Esophagus (tissue), 2 donors: Measurements from ENCODE around the gene MED12L. TPM values are rescaled to one million over a fixed set of nuclear protein-coding genes. Genes with fewer than 3 reads are reported as not detected.
"Not testable (repeated sequence)": the region's sequence is repeated elsewhere in the genome, so short reads cannot be mapped to it uniquely, and the experiment has no call there.

ENCODE experiments used
- H3K27ac ChIP-seq, 2 donors: one replicate each; pipeline ENCODE4 v1.5.1; 2013; ENCODE audit warnings: low read depth in 2 of 2, mild to moderate bottlenecking in 2 of 2, inconsistent platforms in 1 of 2, low read length in 1 of 2, moderate library complexity in 1 of 2
- H3K27me3 ChIP-seq, 2 donors: one replicate each; pipeline ENCODE4 v1.6.1; 2013; ENCODE audit warnings: low read length in 2 of 2, control low read depth in 1 of 2, mild to moderate bottlenecking in 1 of 2; ENCODE audit not compliant: insufficient read depth in 2 of 2, control insufficient read depth in 1 of 2
- H3K36me3 ChIP-seq, 2 donors: one replicate each; pipeline ENCODE4 v1.6.1; 2013; ENCODE audit warnings: low read length in 1 of 2; ENCODE audit not compliant: control insufficient read depth in 2 of 2, insufficient read depth in 2 of 2
- H3K4me1 ChIP-seq, 2 donors: one replicate each; pipeline ENCODE4 v1.6.1; 2013; ENCODE audit warnings: low read length in 1 of 2; ENCODE audit not compliant: control insufficient read depth in 2 of 2, insufficient read depth in 2 of 2
- H3K4me3 ChIP-seq, 2 donors: one replicate each; pipeline ENCODE4 v1.5.1; 2013; ENCODE audit warnings: low read length in 2 of 2, mild to moderate bottlenecking in 2 of 2, low read depth in 1 of 2, moderate library complexity in 1 of 2
- H3K9me3 ChIP-seq, 2 donors: one replicate each; pipeline ENCODE4 v1.6.1; 2013; ENCODE audit warnings: mild to moderate bottlenecking in 2 of 2, low read depth in 1 of 2, low read length in 1 of 2, moderate library complexity in 1 of 2; ENCODE audit not compliant: control insufficient read depth in 2 of 2, insufficient read depth in 1 of 2
- WGBS, 2 donors: extraction: QIAGEN DNeasy Blood & Tissue Kit; methylation state at CpG; one replicate each; pipeline ENCODE4 v1.1.7; 2013; 5-methylcytosine and 5-hydroxymethylcytosine counted together
- polyA plus RNA-seq, 2 donors: library from polyadenylated mRNA; stranded (reverse); fragments of 200-250 nt; gene quantifications; one replicate each; pipeline ENCODE4 v1.2.3, GENCODE V29; 2013
- donor health status: healthy with polysubstance abuse.
- donor health status: Bipolar disorder and iron deficiency.

The MED12L gene
- polyA plus RNA-seq, 2 donors = 0.05 to 0.08 TPM

DNA sequence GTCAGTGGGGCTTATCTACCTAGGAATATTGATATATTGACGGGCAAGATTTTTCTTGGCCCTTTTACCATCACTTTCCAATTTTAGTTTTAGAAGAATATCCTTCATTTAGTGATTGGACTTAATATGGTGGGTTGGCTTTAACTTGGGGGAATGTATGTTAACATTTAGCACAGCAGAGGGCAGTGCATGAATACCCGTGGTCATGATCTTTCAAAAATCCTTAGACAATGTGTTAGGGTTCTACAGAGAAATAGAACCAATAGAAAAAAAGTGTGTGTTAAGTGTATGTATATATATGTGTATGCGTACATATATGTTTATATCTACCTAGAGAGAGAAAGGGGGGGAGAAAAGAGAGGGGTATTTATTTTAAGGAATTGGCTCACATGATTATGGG, 80.7 kb downstream of the MED12L start:
- Histone ChIP-seq H3K27ac (no peak overlapping the region), H3K4me3 (no peak overlapping the region), H3K36me3 (no peaks in the 10 kb centered on the region), H3K9me3 (no peaks in the 10 kb centered on the region), H3K27me3 (no peaks in the 10 kb centered on the region), H3K4me1 (no peaks in the 10 kb centered on the region)
- WGBS, 2 donors = 83 to 86% methylated on average over 3 of the region's 3 CpGs

DNA sequence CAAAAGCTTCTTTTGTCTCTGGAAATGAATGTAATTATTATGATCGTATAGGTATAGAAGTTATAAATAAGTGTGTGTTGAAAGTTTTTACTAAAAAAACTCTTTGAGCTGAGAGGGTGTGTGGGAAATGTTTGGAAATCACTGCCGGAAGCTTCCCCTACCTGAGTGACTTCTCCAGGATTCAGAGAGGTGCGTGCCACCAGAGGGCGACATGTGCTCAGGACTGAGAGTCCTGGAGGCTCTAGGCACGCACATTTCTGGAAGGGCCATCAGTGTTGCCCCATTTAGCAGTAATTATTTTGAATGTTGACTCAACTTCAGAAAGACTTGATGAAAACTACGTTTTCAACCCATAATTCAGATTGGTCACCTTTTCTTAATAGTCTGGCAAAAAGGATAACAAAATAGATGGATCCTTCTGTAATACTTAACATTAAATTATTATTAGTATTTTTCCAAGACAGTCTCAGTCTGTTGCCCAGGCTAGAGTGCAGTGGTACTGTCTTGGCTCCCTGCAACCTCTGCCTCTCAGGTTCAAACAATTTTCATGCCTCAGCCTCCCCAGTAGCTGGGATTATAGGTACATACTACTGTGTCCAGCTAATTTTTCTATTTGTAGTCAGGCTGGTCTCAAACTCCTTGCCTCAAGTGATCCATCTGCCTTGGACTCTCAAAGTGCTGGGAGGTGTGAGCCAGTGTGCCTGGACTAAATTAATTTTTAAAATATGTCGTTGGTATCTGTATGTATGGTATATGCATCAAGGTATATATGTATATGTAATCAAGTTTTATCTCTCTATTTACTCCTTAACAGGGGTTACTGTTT, 83.0 kb downstream of the MED12L start:
- no peak overlapping the region for H3K4me3 ChIP-seq
- H3K9me3 ChIP-seq = no peaks in the 10 kb centered on the region
- H3K27me3 ChIP-seq = no peaks in the 10 kb centered on the region
- no peaks in the 10 kb centered on the region for H3K36me3 ChIP-seq
- H3K4me1 ChIP-seq = no peaks in the 10 kb centered on the region
- 21 to 25% methylated on average over 7 of the region's 7 CpGs for WGBS, 2 donors
- no peak overlapping the region for H3K27ac ChIP-seq

DNA sequence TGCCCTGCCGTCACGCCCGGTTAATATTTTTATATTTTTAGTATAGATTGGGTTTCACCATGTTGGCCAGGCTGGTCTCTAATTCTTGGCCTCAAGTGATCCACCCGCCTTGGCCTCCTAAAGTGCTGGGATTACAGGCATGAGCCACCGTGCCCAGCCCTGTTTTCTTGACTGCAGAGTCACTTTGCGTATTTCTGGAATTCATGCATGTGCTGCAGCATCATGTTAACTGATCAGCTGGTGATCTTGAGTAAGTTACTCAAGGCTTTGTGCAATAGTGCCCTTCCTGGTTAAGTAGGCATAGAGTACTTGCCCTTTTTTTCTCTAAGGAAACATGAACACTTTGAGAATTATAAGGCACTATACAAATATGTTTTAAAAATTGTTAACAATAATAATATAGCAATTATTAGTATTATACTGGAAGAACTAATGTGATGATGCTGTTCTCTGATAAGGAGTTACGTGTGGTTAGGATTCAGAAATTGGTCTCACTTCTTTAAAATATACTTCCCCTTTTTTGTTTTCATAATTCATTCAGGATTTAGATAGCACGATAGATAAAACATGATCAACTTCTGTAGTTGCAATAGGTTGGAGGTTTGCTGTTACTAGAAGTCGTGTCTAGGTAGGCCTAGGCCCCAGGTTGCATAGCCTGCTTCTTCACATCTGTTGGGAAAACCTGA, 83.9 kb downstream of the MED12L start:
- no peak overlapping the region for H3K27ac ChIP-seq
- H3K4me1 ChIP-seq = no peaks in the 10 kb centered on the region
- H3K9me3 ChIP-seq = no peaks in the 10 kb centered on the region
- no peaks in the 10 kb centered on the region for H3K27me3 ChIP-seq
- 83 to 86% methylated on average over 9 of the region's 9 CpGs for WGBS, 2 donors
- no peak overlapping the region for H3K4me3 ChIP-seq
- H3K36me3 ChIP-seq = no peaks in the 10 kb centered on the region

DNA sequence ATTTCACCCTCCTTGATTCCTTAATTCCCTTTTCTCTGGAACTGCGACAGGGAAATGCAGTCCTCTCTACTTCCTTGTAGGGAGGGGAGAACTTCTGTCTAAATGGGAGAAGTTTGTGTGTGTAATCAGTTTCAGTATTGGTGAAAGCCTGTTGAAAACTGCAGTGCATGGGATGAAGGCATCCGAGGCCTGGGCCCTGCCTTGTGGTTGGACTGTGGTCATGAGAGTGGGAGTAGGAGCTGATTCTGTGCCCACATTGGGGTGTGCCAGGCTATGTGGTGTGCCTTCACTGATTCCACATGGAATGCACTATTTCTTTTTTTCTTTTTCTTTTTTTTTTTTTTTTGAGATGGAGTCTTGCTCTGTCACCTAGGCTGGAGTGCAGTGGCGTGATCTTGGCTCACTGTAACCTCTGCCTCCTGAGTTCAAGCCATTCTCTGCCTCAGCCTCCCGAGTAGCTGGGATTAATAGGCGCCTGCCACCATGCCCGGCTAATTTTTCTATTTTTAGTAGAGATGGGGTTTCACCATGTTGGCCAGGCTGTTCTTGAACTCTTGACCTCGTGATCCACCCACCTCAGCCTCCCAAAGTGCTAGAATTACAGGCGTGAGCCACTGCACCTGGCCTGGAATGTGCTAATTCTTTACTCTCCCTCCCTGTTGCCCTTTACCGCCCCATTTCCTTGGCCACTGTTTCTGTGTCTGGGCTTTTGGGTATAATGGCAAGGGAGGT, 84.7 kb downstream of the MED12L start:
- H3K36me3 ChIP-seq, H3K9me3 ChIP-seq, H3K4me3 ChIP-seq, H3K27ac ChIP-seq, H3K27me3 ChIP-seq, H3K4me1 ChIP-seq: not testable (repeated sequence)
- WGBS, 2 donors = 75 to 77% methylated on average over 9 of the region's 9 CpGs

DNA sequence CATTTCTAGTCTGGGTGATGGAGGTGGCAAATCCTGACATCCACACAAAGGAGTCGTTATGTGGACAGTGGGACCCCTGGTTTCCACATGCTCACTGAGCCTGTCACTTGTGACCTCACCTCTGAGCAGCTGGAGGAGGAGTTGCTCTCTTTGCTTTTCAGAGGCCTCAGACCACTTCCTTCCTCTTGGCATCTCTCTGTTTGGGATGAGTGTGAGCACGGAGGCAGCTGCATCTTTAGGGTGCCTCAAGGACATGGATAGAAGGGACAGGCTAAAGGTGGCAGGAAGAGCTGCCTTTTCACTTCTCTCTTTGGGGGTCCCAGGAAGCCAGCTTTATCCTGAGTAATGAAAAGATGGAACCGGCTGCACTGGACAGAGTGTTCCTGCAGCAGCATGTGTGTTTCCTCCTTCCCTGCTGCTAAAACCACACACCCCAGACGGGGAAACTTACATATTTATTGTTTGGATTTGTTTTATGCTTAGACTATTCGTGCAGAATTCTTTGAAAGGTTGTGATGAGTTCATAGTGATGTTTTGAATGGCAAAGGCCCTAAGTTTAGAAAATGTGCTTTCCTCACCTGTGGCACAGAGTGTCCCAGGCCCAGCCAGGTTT, 85.8 kb downstream of the MED12L start:
- Histone ChIP-seq H3K4me1 (no peaks in the 10 kb centered on the region), H3K27ac (no peak overlapping the region)
- 55 to 58% methylated on average over 5 of the region's 5 CpGs for WGBS, 2 donors

DNA sequence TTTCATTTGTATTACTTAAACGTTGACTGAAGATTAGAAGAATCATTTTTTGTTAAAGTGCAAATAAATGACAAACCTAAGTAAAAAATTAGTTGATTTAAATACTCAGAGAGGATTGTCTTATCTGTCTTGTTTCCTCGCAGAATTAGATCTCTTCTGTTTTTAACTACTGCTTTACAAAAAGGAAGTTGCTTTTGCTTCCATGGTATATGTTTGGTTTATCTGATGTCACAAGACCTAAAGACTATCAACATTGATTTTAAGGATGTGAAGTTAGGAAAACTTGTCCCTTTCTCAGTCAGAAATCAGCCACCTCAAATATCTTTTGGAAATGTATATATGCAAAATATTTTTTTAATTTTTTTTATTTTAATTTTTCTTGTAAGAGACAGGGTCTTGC, 88.9 kb downstream of the MED12L start:
- no peaks in the 10 kb centered on the region for H3K27me3 ChIP-seq
- H3K4me3 ChIP-seq = no peak overlapping the region
- H3K9me3 ChIP-seq = no peaks in the 10 kb centered on the region
- H3K27ac ChIP-seq = no peak overlapping the region
- 58 to 62% methylated on average over 2 of the region's 2 CpGs for WGBS, 2 donors
- H3K4me1 ChIP-seq = no peaks in the 10 kb centered on the region
- H3K36me3 ChIP-seq = no peaks in the 10 kb centered on the region

More for the DNA sequence above, 85.8 kb downstream of the MED12L start:
- Histone ChIP-seq H3K36me3 (no peaks in the 10 kb centered on the region), H3K9me3 (no peaks in the 10 kb centered on the region), H3K4me3 (no peak overlapping the region), H3K27me3 (no peaks in the 10 kb centered on the region)

DNA sequence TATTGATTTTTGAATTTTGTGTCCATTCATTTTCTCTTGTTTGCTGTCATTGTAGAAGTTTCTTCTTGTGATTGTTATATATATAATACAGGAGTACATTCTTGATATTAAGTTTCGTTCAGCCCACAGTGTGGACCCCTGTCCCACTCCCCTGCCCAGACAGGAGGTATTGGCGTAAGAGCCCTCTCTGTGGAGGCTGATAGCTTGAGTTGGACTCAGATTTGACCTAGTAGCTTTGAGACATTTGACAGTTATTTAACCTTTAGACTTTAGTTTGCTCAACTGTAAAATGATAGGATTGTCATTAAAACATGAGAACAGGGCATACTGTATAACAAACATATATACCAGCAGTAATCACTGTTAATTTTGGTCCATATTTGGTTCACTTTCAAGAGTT, 90.5 kb downstream of the MED12L start:
- no peaks in the 10 kb centered on the region for H3K27me3 ChIP-seq

DNA sequence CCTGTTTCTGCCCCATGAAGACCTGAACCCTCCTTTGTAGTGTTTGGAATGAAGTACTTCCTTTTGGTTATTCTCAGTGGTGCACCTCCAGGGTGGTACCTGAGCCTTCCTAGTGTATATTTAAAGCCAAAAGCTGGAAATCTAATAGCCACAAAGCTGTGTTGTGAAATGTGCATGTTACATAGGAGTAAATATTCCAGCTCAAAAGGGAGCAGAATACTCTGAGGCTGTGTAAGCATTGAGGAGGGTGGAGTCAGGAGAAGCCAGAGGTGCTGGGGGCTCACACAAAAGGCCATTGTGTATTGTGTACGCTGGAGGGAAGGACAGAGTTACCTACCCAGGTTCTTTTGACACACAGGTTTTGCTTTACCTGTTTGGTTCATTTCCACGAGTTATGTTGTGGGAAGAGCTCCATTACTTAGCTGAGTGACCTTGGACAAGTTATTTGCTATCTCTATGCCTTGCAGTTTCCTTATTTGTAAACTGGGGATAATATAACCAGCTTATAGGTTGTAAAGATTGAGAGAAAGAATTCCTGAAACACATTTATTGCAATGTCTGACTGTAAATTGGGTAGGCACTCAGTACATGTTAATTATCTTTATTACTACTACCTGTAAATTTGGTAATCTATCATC, 92.9 kb downstream of the MED12L start:
- no peaks in the 10 kb centered on the region for H3K27me3 ChIP-seq
- no peaks in the 10 kb centered on the region for H3K9me3 ChIP-seq
- no peak overlapping the region for H3K27ac ChIP-seq
- 70 to 88% methylated on average over 2 of the region's 2 CpGs for WGBS, 2 donors
- no peaks in the 10 kb centered on the region for H3K4me1 ChIP-seq
- no peak overlapping the region for H3K4me3 ChIP-seq
- no peaks in the 10 kb centered on the region for H3K36me3 ChIP-seq

More for the DNA sequence above, 90.5 kb downstream of the MED12L start:
- no peak overlapping the region for H3K4me3 ChIP-seq
- H3K27ac ChIP-seq = no peak overlapping the region
- H3K4me1 ChIP-seq = no peaks in the 10 kb centered on the region
- no peaks in the 10 kb centered on the region for H3K36me3 ChIP-seq
- WGBS, 2 donors = 99% methylated on average over 2 of the region's 2 CpGs
- H3K9me3 ChIP-seq = no peaks in the 10 kb centered on the region
